Measurements from ENCODE around the gene FSTL3. TPM values are rescaled to one million over a fixed set of nuclear protein-coding genes. Genes with fewer than 3 reads are reported as not detected.
"Not testable (repeated sequence)": the region's sequence is repeated elsewhere in the genome, so short reads cannot be mapped to it uniquely, and the experiment has no call there.

The FSTL3 gene
- total RNA-seq, 2 donors from 2014 or later, result 1.3 to 2.0 TPM

DNA sequence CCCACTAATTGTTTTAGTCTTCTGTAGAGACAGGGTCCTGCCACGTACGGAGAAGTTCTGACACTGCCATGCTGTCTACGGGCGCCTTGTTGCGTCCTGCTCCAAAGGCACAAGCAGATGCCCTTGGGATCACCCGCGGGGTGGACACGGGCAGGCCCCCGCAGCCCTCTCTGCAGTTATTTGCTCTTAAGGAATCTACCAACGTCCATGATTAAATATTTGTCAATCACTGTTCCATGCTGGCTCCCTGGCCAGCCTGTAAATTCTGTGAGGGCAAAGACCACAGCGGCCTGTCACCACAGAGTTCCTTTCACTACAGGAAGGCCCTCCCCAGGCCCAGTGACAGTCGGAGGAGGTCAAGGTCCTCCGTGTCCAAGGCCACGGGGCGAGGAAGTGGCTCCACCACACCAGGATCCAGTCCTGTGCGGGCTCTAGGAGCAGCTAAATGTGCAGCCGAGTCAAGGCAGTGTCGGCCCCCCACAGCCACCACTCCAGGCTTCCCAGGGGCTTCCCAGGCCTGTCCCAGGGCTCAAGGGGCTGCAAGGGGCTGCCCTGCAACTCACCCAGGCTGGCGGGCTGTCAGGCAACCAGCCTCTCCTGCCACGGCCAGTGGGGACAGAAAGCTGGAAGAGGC is 15.3 kb upstream of the FSTL3 start:
- Mint-ChIP-seq H3K27ac (peak overlapping the region; percentile 100), H3K4me3 (peak overlapping the region; percentile 96), H3K4me1 (peaks cover 45% of the 10 kb centered on the region), H3K36me3 (ENCODE audit: low read depth) (no peaks in the 10 kb centered on the region), H3K27me3 (no peaks in the 10 kb centered on the region)
- DNase-seq (no peak), ATAC-seq (no peak)
- no peaks in the 10 kb centered on the region for H3K9me3 ChIP-seq (ENCODE audit: control insufficient read depth, low read length, poor library complexity, severe bottlenecking)

DNA sequence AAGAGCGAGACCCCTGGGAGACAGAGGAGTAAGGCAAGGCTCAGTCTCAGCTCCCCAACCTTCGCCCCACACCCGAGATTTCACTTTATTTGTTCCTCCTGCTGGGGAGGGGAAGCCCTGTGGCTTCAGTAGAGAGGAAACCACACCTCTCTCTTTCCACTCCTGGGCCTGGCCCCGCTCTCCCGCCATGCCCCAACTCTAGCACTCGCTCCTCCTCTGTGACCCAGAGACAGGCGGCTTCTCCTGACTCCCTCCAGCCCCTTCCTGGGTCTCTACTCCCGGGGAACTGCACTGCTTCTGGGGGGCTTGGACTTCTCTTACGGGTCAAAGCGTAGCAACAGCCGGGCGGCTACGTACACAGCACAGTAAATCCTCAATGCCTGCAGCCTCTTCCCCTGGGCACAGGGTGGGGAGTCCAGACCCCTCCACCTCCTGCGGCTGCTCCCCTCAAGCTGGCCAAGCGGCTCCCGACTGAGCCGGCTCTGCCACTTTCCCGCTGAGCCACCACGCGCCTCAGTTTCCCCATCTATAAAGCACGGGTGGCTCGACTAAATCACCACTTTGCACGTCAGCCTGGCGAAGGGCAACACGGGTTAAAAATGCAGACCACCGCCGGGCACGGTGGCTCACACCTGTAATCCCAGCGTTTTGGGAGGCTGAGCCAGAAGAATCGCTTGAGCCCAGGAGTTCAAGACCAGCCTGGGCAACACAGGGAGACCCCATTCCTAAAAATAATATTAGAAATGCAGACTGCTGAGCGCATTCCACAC is 14.6 kb upstream of the FSTL3 start:
- H3K9me3 ChIP-seq (ENCODE audit: control insufficient read depth, low read length, poor library complexity, severe bottlenecking), result no peaks in the 10 kb centered on the region
- Mint-ChIP-seq H3K4me3 (peak overlapping the region; percentile 96), H3K36me3 (ENCODE audit: low read depth) (no peaks in the 10 kb centered on the region), H3K27ac (peak overlapping the region; percentile 100), H3K27me3 (no peaks in the 10 kb centered on the region), H3K4me1 (peaks cover 39% of the 10 kb centered on the region)
- DNase-seq (peak; percentile 44 to 59 (median 58)), ATAC-seq (peak; percentile 39)

- Mint-ChIP-seq H3K27ac (peak overlapping the region; percentile 100), H3K4me3 (peak overlapping the region; percentile 96), H3K27me3 (no peaks in the 10 kb centered on the region), H3K4me1 (peaks cover 35% of the 10 kb centered on the region), H3K36me3 (ENCODE audit: low read depth) (no peaks in the 10 kb centered on the region)
- DNase-seq, result peak; percentile 36 to 52 (median 51)
- no peak for ATAC-seq
- H3K9me3 ChIP-seq (ENCODE audit: control insufficient read depth, low read length, poor library complexity, severe bottlenecking), result no peaks in the 10 kb centered on the region
Observed at GRCh38 chr19:662207-662961, 13.8 kb upstream of the FSTL3 start.

- Mint-ChIP-seq H3K36me3 (ENCODE audit: low read depth) (no peaks in the 10 kb centered on the region), H3K27ac (peak within 1 kb of the TSS; percentile 100), H3K4me1 (peaks cover 34% of the 10 kb centered on the region), H3K27me3 (no peaks in the 10 kb centered on the region), H3K4me3 (peak within 1 kb of the TSS; percentile 96)
- H3K9me3 ChIP-seq (ENCODE audit: control insufficient read depth, low read length, poor library complexity, severe bottlenecking), result no peaks in the 10 kb centered on the region
- DNase-seq (peak; percentile 80 to 95 (median 91)), ATAC-seq (peak; percentile 39)
Observed at GRCh38 chr19:662962-663681, 13.1 kb upstream of the FSTL3 start, which contains the start of gene RNF126. Gene RNF126 (minus strand): TSS chr19:663214. CDS start chr19:663121, 93 bp downstream.

DNA sequence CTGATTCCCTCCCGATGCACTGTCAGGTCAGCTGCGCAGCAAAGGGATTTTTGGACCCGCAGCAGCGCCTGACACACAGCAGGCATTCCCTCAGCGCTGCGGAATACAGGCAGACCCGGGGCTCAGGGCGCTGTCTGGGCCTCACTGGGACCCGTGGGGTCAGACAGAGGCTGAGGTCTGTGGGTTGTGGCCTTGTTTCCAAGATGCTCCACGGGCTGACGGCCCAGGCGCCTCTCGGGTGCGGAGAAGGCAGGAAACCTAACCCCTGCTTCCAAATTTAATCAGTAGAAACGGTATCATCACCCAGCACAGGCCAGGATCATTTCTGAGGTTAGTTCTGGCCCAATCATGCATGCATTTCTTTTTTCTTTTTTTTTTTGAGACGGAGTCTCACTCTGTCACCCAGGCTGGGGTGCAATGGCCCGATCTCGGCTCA is 12.5 kb upstream of the FSTL3 start:
- Mint-ChIP-seq H3K27me3 (no peaks in the 10 kb centered on the region), H3K36me3 (ENCODE audit: low read depth) (no peaks in the 10 kb centered on the region), H3K4me3 (peak overlapping the region; percentile 86), H3K27ac (peak overlapping the region; percentile 83), H3K4me1 (peaks cover 30% of the 10 kb centered on the region)
- ATAC-seq (no peak), DNase-seq (no peak)
- H3K9me3 ChIP-seq (ENCODE audit: control insufficient read depth, low read length, poor library complexity, severe bottlenecking), result no peaks in the 10 kb centered on the region

- ATAC-seq (no peak), DNase-seq (peak; percentile 73 to 78 (median 75))
- peaks cover 3% of the 10 kb centered on the region for H3K36me3 Mint-ChIP-seq (ENCODE audit: low read depth)
- no peaks in the 10 kb centered on the region for H3K9me3 ChIP-seq (ENCODE audit: control insufficient read depth, low read length, poor library complexity, severe bottlenecking)
- no peaks in the 10 kb centered on the region for H3K27me3 Mint-ChIP-seq
- H3K27ac Mint-ChIP-seq, result peak overlapping the region; percentile 78
- peak overlapping the region; percentile 74 for H3K4me3 Mint-ChIP-seq
- H3K4me1 Mint-ChIP-seq, result peaks cover 22% of the 10 kb centered on the region
Observed at GRCh38 chr19:664913-665443, 11.2 kb upstream of the FSTL3 start.

DNA sequence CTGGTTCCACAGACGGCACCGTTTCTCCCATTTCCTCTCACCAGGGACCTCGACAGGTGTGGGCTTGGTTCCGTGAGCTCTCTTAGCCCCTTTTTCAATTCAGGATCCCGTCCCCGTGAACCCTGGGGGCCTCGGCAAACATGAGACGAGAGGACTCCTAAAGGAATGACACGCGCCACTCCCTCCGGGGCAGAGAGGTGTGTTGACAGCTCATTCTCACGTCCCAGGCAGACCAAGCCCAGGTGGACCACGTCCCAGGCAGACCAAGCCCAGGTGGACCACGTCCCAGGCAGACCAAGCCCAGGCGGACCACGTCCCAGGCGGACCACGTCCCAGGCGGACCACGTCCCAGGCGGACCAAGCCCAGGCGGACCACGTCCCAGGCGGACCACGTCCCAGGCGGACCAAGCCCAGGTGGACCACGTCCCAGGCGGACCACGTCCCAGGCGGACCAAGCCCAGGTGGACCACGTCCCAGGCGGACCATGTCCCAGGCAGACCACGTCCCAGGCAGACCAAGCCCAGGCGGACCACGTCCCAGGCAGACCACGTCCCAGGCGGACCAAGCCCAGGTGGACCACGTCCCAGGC is 9.1 kb upstream of the FSTL3 start:
- ATAC-seq; H3K36me3 Mint-ChIP-seq (ENCODE audit: low read depth); H3K9me3 ChIP-seq (ENCODE audit: control insufficient read depth, low read length, poor library complexity, severe bottlenecking); H3K4me3 Mint-ChIP-seq; DNase-seq; H3K27me3 Mint-ChIP-seq; H3K27ac Mint-ChIP-seq: not testable (repeated sequence)
- peaks cover 14% of the 10 kb centered on the region for H3K4me1 Mint-ChIP-seq

DNA sequence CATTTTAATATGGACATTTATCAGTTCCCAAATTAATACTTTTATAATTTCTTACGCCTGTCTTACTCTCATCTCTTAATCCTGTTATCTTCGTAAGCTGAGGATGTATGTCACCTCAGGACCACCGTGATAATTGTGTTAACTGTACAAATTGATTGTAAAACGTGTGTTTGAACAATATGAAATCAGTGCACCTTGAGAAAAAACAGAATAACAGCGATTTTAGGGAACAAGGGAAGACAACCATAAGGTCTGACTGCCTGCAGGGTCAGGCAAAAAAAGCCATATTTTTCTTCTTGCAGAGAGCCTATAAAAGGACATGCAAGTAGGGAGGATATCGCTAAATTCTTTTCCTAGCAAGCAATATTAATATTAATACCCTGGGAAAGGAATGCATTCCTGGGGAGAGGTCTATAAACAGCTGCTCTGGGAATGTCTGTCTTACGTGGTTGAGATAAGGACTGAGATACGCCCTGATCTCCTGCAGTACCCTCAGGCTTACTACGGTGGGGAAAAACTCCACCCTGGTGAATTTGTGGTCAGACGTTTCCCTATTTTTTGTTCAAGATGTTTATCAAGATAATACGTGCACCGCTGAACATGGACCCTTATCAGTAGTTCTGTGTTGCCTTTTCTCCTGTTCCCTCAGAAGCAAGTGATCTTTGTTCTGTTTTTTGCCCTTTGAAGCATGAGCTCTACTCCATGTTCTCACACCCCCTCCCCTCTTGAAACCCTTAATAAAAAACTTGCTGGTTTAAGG is 7.3 kb upstream of the FSTL3 start:
- ATAC-seq; H3K27ac Mint-ChIP-seq; DNase-seq; H3K27me3 Mint-ChIP-seq; H3K9me3 ChIP-seq (ENCODE audit: control insufficient read depth, low read length, poor library complexity, severe bottlenecking); H3K4me1 Mint-ChIP-seq; H3K4me3 Mint-ChIP-seq; H3K36me3 Mint-ChIP-seq (ENCODE audit: low read depth): not testable (repeated sequence)

DNA sequence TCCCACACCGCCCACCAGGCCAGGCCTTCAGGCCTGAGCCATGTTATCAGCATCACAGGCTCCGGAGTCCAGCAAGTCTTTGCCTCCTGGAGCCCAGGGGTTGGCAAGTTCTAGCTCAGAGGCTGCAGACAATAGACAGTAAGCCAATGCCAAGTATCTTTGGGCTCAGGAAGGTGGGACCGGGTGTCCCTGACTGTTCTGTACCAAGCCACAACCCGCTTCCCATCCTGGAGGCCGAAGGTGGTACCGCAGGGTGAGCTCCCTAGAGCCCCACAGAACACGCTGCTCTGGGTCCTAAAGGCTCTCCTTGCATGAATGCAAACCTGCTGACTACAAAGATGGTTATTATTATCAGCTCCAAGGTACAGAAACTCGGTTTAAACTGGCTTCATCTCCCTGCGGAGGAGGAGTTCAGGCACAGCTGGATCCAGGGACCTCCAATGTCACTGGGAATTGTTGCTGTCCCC is 5.5 kb upstream of the FSTL3 start:
- ATAC-seq (peak; percentile 41), DNase-seq (no peak)
- Mint-ChIP-seq H3K36me3 (ENCODE audit: low read depth) (peaks cover 3% of the 10 kb centered on the region), H3K4me3 (no peak overlapping the region), H3K4me1 (peaks cover 4% of the 10 kb centered on the region), H3K27me3 (peaks cover 17% of the 10 kb centered on the region), H3K27ac (no peak overlapping the region)
- H3K9me3 ChIP-seq (ENCODE audit: control insufficient read depth, low read length, poor library complexity, severe bottlenecking), result no peaks in the 10 kb centered on the region

DNA sequence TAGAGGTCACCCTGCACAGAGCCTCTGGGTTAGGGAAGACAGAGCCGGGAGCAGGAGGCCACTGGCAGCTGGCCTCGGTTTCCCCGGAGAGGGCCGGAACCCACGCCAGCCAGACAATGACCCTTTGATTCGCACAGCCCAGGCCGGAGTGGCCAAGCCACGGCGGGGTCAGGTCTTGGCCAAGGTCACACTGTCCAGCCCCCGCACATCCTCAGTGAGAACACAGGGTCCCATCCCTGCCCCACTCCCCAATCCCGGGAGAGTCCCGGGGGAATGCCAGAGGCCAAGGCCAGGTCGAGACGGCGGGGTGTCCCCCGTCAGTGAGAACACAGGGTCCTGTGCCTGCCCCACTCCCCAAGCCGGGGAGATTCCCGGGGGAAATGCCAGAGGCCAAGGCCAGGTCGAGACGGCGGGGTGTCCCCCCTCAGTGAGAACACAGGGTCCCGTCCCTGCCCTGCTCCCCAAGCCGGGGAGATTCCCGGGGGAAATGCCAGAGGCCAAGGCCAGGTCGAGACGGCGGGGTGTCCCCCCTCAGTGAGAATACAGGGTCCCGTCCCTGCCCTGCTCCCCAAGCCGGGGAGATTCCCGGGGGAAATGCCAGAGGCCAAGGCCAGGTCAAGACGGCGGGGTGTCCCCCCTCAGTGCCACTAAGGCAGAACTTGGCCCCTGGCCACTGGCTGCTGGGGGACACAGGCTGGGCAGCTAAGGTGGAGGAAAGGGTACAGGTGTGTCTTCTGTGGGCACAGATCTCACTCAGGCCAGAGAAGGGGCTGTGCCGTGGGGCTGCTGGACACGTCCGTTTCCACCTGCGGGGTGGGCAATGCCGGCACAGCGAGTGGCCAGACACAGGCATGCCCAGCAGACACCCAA is 1.7 kb upstream of the FSTL3 start:
- Mint-ChIP-seq H3K36me3 (ENCODE audit: low read depth) (no peaks in the 10 kb centered on the region), H3K4me3 (no peak overlapping the region), H3K27ac (no peak overlapping the region), H3K27me3 (peaks cover 17% of the 10 kb centered on the region), H3K4me1 (peaks cover 4% of the 10 kb centered on the region)
- no peak for ATAC-seq
- no peaks in the 10 kb centered on the region for H3K9me3 ChIP-seq (ENCODE audit: control insufficient read depth, low read length, poor library complexity, severe bottlenecking)
- DNase-seq, result no peak

DNA sequence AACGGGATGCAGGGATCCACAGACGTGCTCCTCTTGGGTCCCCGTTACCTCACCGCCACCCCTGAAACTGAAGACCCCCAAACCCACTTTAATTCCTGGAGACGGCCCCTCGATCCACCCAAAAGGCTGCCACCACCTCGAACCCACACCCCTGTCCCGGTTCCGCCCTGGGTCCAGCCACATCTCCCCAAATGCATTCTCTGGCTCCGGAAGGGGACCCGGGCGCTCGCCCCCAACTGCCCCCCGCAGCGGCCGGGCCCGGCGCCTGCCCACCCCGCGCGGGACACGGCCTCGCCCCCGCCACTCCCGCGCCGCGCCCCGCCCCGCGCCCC is 219 bp upstream of the FSTL3 start:
- no peak for DNase-seq
- H3K9me3 ChIP-seq (ENCODE audit: control insufficient read depth, low read length, poor library complexity, severe bottlenecking), result no peaks in the 10 kb centered on the region
- no peak for ATAC-seq
- H3K27ac Mint-ChIP-seq, result no peak overlapping the region
- H3K27me3 Mint-ChIP-seq, result peaks cover 17% of the 10 kb centered on the region
- H3K4me1 Mint-ChIP-seq, result peaks cover 9% of the 10 kb centered on the region
- H3K4me3 Mint-ChIP-seq, result no peak overlapping the region
- H3K36me3 Mint-ChIP-seq (ENCODE audit: low read depth), result no peaks in the 10 kb centered on the region
